Measurements from ENCODE around the gene SLC24A3.

Gene SLC24A3

GRCh38 chr20:19244291-19244690 is 31.8 kb downstream of the SLC24A3 start:
- no peak for DNase-seq

GRCh38 chr20:19249106-19249879 is 36.9 kb downstream of the SLC24A3 start:
- DNase-seq = no peak

GRCh38 chr20:19250346-19250745 is 37.9 kb downstream of the SLC24A3 start:
- no peak for DNase-seq

GRCh38 chr20:19251506-19251905 is 39.1 kb downstream of the SLC24A3 start:
- DNase-seq = no peak

DNA sequence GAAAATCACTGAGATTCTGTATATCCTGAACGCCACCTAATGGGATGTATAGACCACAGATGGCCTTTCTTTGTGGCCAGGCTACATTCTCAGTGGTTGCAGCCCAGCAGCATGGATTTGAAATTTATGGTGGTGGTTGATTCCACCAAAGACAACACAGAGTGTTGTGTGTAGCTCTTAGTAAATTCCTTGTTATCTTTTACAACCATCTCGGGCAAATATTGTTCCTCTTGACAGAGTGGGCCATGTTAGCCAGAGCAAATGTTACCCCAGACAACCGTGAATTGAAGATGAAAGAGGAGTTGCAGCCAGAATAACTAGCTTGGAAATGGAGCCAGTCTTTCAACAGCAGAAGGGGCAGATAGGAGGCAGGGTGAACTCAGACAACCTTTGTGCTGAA is 39.5 kb downstream of the SLC24A3 start:
- DNase-seq = no peak

GRCh38 chr20:19252451-19253120 is 40.1 kb downstream of the SLC24A3 start:
- no peak for DNase-seq

DNA sequence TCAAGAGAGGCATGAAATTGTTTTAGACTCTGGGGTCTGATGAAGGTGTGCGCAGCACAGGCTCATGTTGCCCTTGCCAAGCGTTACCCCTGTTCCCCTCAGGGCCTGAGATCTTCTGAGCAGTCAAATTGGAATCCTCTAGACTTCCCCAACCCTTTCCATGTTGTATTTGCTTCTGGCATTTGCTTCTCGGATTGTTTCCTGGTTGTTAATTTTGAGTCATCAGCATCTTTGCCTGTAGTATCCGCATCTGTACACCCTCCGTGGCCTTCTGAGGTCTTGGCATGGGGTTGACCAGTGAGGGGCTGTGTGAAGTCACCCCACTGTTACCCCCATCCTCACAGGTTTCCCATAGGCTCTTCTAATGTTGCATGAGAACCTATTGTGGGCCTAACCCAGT is 40.9 kb downstream of the SLC24A3 start:
- no peak for DNase-seq

DNA sequence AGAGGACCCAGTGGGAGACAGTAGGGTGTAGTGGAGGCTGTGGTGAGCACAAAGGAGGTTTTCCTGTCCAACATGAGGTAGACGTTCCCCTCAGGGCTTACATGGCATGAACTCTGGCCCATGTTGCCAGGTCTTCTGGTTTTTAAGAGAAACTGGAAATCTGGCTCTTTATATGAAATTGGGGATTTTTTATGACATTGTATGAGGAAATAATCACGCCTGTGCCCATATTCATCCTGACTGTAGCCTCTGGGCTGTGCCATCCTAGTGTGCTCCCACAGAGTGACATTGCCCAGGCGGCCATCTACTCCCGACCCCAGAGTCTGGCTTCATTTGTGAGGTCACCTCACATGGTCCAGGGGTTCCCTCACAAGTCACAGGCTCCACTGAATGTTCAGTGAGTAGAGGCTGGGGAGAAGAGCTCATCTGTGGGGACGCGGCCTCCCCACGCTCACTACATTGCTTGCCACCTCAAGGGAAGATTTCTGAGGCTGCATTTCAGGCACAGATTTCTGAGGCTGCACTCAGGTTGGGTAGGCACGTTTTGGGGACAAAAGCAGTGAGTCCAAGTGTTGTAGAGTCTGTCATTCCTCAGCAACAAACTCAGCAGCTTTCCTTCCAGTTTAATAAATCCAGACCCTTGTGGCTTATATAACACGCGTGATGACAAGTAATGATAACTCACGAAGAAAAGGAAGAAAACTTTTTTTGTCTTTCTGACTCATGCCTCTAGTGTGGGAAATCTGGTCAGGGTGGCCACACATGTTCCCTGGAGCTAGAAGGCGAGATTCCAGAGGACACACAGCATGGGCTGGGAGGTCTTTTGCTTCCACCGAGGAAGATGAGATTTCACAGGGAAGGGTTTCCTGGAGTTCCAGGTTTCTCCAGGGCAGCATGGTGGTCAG is 41.7 kb downstream of the SLC24A3 start:
- no peak for DNase-seq

DNA sequence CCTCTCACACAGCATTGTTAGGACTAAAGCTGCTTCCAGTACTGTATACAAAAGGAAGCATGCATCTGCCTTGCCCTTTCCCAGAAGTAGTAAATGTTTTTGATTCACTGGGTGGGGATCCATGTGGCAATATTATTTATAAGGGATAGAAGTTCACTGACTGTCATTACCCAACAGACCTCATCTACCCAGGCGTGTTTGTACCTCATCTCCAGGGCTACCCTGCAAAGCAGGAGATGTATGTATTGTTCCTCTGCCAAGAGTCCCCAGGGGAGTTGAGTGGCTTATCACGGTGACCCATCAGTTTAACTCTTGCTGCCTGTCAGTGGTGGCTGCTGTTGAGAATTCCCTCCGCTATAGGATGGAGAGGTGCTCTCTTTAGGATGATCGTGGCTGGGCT is 42.5 kb downstream of the SLC24A3 start:
- DNase-seq = no peak

- no peak for DNase-seq
Observed at GRCh38 chr20:19256085-19256484, 43.6 kb downstream of the SLC24A3 start.

- no peak for DNase-seq
Observed at GRCh38 chr20:19256906-19257595, 44.6 kb downstream of the SLC24A3 start.

DNA sequence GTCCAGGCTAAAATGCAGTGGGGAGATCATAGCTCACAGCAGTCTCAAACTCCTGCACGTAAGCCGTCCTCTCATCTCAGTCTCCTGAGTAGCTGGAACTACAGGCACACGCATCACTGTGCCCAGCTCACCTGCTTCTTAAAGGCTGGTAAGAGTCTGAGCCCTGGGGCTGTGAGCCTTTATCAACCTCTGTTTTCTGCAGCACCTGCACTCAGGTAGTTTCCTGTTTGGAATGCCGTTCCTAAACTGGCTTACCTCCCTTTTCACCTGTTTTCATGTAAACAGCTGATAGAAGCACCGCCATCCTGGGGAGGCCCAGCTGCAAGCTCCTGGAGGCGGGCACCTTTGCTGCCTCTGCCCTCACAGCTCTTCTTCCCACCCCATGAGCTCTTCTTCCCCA is 45.4 kb downstream of the SLC24A3 start:
- DNase-seq = no peak

GRCh38 chr20:19259141-19259591 is 46.7 kb downstream of the SLC24A3 start:
- DNase-seq = no peak

DNA sequence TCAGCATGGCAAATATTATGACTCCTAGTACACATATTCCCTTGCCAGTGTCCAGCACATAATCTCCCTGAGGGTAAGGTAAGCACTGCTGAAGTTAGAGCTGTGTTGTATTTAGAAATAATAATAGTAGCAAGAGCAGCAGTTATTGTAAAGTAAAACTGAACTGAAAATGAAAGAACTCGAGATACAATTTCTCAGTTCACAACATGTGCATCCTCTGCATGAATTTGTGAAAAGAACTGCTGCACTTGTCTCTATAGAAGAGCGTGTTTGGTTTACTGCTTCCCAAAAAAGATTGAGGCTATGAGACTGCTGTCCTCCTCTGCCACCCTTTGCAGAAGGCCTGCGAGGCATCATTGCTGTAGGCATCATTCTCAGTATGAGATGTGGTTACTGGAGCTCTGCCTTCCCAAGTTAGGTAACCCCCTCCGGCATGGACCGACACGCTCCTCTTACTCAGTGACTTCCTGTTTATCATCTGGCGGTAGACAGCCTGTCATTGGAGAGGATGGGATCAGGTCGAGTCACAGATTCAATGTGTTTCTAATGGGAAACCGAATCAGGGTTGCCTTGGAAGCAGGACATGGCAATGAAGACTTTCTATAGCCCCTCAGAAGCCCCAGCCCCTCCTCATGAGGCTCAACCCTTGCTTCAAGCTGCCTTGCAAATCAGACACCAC is 48.1 kb downstream of the SLC24A3 start:
- no peak for DNase-seq

DNA sequence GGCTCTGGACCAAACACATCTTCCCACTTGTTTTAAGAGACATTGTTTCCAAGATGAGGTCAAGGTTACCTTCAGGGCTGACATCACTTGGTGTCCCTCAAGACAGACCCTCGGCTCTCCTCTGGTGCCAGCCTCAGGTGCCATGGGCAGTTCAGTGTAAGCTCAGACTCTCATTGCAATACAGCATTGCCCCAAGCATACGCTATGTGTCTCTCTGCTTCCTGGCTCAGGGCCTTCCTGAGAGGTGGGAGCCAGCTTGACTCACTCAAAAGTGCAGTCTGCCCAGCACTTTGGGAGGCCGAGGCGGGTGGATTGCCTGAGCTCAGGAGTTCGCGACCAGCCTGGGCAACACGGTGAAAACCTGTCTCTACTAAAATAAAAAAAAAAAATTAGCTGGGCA is 51.7 kb downstream of the SLC24A3 start:
- DNase-seq = no peak

DNA sequence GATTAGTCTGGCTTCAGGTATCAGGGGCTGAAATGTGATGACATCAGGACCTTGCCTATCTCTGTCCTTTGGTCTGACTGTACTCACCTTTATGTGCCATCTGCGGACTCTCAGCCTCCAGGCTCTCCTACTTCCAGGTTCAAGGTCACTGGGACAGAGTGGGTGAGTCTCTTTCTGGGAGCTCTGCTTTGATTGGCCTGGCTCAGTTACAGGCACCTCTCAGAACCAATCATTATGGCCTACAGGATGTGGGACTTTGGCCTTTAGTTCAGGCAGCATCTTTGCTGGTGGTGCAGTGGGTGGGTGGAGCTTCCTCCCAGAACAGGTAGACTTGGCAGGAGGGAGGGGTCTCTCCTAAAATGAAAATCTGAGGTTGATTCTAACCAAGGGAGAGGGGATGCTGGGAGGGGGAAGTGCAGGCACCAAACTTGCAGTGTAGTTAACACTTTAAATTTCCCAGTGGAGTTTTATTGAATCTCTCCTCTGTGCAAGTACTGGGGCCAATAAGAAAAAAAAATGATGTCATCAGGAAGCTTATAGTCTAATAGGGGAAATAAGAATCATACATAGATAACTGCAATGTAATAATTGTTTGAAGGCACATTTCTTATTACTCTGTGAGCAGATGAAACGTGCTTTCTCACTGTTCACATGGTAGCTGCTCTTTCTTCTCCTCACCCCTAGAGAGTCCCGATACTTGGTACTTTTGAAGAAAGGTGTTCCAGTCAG is 53.4 kb downstream of the SLC24A3 start:
- DNase-seq = no peak

GRCh38 chr20:19268426-19268825 is 56.0 kb downstream of the SLC24A3 start:
- DNase-seq = no peak

GRCh38 chr20:19269737-19270340 is 57.4 kb downstream of the SLC24A3 start:
- DNase-seq = no peak

- no peak for DNase-seq
Observed at GRCh38 chr20:19271879-19272651, 59.6 kb downstream of the SLC24A3 start.

- no peak for DNase-seq
Observed at GRCh38 chr20:19272976-19273654, 60.7 kb downstream of the SLC24A3 start.
